Kidney glomerular epithelial cell (primary cell): ENCODE data around the gene SERTAD2.
A peak's percentile ranks its signal among the peaks of the same experiment; 100 is the strongest.

Experiments used
- DNase-seq: peaks from one replicate; lab custom pipeline; 2025; lab: John Stamatoyannopoulos, UW

Gene SERTAD2

DNA sequence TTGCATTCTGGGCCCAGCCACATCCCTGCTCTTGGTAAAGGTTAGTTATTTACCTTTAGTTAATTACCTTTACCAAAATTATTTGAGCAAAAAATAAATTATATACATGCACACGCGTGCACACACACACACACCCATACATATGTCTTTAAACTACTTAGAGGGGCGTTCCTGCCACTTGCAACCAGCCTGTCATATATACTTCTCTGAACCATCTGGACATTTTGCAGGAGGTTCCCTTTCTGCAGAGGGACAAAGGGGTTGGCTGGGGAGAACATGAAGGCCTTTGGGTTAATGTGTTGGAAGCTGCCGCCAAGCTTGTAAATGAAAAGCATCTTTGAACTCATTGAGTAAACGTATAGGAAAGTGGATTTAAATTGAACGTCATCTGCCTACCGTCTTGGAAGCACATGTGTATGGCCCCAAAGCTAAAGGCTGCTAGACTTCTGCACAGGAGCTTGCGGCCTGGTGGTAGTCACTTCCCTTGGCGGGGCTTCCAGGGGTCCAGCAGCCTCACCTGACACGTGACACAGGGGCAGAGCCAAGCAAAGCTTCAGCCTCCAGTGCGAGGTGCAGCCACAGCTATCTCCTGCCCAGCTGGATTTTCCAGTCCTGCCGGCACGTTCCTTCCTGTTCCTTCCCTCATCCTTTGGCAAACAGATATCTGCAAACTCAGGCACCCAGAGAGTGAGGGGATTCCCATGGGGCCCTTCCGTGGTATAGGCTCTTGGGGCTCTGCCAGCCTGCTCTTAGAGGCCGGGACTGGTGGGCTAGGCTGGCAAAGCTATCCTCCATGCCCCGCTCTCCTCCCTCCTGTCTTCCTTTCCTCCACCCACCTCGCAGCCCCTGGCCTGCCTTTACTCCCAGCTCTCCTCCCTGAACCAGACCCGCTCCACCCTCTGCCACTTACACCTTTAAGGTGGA lies 46.1 kb downstream of the SERTAD2 start:
- DNase-seq, result no peak

DNA sequence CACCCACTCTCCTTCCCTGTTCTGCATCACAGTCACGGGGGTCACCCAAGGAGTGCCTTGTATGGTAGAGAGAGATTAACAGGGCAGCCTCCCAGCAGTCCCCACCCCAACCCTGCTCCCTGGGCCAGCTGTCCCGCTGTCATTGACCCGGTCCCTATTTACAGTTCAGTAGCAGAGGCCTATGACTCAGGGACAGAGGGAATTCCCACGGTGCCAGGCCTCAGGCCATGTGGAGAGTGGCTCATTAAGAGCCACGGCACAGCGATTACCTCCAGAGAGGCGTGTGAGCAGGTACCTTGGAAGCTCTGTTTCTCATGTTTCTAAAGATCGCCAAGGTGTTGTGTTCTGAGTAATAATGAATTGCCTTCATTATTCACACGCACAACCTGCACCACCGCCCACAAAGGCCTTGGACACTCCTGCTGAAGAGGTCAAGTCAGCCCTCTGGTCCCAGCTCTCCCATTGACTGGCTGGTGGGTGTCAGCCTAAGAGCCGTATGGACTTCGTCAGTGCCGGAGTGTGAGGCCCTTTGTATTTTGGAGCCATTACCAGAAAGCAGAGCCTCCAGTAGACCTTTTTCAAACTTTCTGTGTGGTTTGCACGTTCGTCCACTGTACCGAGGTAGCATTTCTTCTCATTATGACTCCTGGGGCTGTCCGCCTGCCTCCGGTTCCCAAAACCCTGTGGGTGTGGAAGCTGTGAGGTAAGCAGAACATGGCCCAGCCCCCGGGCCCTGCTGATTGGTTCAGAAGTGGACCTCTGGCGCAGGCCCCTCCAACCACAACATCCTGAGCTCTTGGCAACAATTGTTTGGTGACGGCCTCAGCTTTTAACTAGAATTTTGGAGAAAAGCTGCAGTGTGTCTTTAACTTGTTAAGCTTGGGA lies 47.0 kb downstream of the SERTAD2 start:
- DNase-seq, result no peak

DNA sequence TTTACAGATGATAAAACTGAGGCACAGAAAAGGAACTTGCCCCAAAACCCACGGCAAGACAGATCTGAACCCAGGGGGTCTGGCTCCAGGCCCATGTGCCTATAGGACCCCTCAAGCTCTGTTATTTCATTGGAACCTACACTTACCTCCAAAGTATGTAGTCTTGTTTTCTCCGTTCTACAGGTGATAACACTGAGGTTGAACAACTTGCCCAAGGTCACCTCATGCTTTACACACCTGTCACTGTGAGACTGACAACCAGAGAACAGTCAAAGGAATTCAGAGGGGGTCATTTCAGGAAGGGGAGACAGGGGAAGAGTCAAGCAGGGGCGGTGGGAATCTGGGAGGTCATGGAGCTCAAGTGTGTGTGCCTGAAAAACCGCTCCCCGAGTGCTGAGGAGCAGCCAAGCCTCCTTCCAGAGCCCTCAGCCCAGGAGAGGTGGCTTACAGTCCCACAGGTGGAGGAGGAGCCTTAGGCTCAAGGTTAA lies 47.7 kb downstream of the SERTAD2 start:
- DNase-seq, result no peak

DNA sequence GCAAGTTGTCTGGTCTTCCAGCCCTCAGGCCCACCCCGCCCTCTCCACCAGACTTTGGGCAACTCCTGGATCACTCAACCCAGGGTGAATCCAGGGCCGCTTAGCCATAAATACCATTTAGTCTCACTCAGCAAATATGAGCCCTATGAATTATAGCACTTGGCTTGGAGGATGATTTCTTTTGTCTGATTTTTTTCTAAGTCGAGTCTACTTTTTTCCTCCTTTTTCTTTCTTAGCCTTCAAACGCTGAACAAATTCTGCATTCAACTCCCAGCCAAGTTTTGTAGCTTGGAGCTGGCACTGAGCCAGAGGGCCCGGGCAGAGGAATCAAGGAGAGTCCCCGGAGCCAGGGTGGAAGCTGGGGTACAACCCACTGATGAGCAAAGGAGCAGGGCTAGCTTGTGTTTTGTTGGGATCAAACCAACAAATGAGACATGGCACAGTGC lies 48.7 kb downstream of the SERTAD2 start:
- DNase-seq, result no peak

DNA sequence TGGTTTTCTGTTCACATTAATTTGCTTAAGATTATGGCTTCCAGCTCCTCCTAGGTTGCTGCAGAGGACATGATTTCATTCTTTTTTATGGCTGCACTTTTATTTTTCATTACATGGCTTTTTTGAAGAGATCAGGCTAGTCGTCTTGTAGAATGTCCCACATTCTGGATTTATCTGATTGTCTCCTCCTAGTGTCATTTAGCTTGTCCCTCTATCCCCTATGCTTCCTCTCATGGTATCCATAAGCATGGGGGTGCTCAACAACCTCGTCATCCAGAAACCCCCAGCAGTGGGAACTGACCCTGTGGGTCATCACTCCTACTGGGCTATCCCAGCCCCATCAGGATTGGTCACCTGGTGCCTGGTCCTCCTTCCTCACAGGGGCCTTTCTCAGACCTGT lies 49.6 kb downstream of the SERTAD2 start:
- no peak for DNase-seq

DNA sequence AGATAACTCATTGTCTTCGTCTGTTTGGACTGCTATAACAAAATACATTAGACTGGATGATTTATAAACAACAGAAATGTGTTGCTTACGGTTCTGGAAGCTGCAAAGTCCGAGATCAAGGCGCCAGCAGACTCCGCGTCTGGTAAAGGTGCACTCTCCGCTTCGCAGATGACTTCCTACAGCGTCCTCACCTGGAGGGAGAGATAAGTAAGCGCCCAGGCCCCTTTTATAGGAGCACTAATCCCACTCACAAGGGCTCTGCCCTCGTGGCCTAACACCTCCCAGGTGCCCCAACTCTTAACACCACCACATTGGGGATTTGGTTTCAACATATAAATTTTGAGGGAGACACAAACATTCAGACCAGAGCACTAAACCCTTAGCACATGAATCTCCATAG lies 51.3 kb downstream of the SERTAD2 start:
- no peak for DNase-seq

DNA sequence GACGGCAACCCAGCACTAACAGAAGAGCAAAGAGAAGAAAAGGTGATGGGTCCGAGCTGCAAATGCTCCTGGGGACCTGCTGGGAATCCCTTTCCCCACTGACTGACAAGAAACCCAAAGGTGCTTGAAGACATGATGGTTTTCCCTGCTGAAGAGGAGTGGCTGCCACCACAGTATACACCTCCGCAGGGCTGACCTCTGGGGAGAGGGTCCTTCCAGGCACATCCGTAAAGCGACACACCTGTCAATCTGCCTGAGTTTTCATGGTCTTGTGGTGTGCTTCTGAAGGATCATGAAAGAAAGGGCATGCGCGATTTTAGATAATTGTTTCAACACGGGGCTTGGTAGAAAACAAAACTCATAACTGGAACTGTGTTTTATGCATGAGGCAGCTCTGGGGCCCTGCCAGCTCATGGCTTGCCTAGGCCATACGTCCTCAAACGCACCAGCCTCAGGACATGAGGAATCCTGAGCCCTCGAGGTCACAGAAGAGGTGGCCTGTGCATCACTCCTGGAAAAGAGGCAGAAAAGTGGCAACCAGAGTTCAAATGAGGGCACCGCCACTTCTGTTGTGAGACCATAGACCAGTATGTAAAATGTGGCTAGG lies 51.8 kb downstream of the SERTAD2 start:
- DNase-seq, result no peak

DNA sequence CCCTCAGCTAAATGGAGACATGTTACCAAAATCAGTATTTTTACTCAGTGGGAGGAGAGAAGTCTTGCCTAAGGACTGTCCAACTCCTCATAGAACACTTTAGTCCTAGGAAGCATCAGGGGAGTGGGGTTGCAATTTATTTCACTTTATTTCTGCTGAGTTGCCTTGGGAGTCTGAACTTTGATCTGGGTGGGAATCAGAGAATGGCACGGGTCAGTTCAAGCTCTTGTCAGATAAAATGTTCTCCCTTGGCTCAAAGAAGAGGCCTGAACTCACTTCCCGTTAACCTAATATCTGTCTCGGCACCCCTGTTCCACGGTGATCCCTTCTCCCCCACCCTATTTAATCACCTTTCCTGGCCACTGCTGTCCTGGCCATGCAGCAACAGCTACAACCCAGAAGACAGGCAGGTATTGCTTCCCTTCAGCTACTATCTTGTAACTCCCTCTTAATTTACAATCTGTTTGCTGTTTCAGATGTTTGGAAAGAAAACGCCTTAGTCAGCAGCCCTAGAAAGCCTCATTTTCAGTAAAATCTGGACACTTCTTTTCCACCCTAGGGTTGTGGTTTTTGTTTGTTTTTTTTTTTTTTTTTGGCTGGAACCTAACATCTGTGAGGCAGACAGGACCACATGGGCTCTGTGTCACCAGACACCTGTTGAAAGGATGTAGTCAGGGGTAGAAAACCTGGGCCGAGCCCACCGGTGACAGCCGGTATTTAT lies 52.5 kb downstream of the SERTAD2 start:
- DNase-seq, result no peak

DNA sequence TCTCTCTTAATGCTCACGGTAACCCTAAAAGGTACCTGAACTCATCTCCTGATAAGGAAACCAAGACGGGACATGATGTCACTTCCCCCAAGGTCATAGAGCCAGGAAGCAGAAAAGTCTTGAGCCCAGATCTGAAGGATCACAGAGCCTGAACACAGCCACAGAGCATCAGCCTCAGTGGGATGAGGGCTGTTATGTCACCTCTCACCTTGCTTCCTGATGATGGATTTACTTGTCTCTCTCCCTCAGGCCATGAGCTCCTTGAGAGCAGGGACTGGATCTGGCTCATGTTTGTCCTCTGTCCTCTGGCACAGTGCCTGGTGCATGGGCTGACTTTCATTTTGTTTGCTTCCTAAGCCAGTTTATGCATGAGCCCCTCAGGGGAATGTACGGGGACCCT lies 54.2 kb downstream of the SERTAD2 start:
- no peak for DNase-seq

DNA sequence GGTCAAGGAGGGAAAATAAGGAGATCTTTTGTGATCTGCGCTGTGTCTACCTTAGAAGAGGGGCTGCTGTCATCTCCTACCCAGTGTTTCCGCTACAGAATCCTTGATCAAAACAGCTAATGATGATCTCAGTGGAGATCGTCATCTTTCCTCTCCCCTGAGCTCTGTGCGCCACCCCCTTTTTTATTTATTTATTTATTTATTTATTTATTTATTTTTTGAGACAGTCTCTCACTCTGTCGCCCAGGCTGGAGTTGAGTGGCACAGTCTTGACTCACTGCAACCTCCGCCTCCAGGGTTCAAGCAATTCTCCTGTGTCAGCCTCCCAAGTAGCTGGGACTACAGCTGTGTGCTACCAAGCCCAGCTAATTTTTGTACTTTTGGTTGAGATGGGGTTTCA lies 55.5 kb downstream of the SERTAD2 start:
- no peak for DNase-seq

DNA sequence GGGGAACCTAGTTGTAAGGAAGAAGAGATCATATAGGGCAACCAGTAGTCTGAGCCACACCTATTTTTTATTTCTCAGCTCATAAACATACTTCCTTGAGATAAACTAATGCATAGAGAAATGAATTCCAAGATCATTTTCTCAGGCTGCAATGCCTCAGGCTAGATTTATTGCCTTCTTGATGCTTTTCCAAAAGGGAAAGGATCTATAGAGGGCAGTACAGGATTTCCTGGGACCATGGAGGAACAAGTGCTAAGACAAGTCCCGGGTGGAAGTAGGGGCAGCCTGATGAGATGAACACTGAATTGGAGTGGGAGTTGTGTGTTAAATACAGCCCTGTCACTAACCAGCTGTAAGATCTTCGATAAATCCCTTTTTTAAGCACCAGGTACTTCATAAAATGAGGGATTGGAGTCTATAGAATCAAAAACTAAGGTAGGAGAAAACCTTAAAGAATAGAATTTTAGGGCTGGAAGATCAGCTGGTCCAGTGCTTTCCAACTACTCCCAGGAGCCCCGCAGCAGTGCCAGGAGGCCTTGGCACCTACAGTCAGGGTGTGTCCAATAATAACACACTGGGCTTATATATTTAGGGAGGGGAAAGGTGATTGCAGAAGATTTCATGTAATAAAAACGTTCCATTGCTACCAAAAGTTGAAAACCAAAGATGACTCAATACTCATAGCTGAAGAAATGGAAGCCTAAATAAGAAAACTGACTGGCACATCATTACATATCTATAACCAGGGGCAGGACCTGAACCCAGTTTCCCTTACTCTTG lies 58.1 kb downstream of the SERTAD2 start:
- DNase-seq, result no peak

DNA sequence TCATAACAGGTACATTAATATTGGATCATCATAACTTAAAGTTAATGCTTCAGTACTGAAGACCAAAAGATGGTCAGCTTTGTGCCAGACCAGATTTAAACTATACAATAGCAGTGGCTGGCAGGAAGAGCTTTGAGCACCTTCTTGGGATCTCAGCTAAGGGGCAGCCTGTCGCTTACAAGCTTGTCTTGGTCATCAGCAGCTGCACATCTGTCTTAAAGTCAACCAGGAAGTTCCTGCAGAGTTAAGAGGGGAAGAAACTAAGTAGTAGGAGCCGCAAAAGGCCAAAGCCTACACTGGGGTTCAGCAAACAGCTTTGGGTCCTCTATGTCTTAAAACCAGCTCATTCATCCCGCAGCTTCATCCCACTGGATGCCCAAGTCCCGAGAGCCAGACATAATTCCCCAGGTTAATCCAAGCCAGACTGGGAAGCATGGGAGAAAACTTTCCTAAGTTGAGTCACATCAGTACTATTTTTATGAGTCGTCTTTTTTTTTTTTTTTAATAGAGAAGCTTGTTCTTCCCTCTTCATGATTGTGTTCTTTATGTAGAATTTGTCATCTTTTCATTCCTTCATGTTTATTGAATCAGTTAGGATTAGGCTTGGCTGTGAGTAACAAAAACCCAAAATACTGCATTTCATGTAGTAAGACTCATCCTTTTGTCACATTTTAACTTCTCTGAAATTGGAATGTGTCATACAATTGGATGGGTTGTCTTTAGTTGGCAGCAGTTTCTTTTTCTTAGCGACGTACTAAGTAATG lies 59.3 kb downstream of the SERTAD2 start:
- DNase-seq, result no peak

DNA sequence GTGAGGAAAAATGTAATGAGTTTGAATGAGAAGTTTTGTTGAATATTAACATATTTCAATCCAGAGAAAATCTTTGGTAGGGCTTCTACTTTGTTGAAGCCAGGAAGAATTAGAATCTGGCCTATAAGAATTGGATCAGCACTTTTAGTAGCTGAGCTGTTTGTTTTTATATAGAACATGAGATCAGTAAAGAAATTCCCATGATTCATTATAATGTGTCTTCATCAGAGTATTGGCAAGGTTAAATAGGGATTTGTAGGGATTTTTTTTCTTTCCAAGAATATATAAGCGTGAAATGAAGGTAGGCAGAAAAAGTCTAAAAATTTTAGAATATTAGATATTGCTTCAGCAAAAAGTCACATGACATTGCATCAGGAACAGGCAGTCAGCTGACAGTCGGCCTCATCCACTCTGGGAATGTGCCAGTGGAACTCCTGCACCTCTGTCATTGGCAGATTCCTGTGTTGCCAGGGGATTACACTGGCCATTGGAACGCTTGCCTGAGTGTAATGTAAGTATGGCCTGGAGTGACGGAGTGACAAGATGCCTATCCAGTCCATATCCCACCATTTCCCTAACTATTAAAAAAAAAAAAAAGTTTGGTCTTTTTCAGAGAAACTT lies 60.6 kb downstream of the SERTAD2 start:
- DNase-seq, result no peak

DNA sequence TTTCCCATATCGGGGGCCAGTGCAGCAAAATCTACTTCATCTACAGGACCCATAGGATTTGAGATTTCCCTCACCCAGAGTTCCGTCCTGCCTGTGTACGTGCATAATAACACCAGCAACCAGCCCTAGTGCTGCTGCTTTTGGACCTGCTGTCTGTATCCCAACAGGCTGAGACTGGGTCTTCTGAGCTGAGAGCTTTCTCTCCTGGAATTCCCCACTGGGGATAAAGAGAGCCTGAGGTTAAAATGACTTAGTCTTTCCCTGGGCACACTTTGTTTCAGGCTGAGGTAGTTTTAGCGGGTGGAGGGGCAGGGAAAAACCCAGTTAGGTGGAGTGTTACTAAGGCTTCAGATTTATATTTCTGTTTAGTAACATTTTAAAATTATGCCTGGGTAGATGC lies 62.5 kb downstream of the SERTAD2 start:
- no peak for DNase-seq

DNA sequence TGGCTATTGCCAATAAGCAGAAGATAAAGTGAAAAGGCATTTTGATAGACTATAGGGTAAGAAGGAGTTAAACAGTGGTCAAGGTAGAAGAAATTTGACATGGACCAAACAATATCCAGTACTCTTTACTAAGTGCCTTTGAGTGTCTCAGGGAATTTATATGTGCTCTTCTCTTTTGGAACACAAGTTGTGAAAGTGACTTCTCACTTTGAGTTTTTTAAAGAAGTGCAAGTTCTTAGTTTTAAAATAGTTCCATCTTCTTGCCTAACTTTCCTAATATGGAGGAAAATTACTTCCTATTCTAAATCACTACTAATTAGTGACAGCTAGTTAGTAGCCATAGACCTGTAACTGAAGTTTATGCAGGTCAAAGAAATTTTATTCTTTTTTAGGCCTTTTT lies 66.2 kb downstream of the SERTAD2 start:
- DNase-seq, result no peak

DNA sequence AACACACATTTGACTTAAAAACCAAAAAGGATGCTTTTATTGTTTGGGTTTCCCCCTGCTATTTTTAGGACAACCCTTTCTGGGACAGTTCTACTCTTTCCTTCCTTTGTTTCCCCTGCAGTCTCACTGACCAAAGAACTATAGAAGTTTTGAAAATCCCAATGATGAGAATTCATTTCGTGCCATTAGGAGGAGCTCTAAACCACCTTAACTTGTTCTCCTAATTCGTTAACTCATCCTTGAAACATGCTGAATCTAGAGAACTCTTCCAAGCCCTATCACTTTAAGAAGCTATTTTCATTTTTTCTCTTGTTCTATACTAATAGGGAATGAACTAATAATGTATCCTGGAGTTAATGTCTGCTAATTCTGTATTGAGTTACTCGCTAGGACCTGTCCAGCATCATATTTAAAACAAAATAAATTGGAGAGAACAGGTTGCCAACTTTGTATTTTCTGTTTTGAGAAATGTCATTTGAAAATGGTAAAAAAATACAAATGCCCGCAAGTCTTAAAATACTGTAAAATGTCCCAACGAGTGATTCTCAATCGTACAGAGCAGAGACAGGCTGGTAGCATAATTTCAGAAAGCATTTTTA lies 66.7 kb downstream of the SERTAD2 start:
- DNase-seq, result peak; percentile 80

DNA sequence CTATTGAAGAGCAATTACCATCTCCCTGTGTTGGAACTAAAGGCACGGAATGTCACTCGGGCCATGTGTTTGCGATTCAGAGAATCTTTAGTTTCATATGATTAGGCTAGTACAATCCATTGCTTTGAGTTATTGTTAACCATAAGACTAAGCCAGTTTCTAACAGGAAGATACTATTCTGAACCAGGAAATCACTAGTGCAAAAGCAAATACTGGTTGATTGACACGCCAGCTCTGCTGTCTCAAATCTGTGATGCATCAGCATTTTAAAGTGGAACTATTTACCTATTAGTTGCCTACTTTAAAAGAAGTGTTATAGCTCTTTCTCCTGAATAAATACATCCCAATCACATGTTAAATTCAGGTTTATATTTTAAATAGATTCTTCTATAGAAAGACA lies 67.7 kb downstream of the SERTAD2 start:
- no peak for DNase-seq

DNA sequence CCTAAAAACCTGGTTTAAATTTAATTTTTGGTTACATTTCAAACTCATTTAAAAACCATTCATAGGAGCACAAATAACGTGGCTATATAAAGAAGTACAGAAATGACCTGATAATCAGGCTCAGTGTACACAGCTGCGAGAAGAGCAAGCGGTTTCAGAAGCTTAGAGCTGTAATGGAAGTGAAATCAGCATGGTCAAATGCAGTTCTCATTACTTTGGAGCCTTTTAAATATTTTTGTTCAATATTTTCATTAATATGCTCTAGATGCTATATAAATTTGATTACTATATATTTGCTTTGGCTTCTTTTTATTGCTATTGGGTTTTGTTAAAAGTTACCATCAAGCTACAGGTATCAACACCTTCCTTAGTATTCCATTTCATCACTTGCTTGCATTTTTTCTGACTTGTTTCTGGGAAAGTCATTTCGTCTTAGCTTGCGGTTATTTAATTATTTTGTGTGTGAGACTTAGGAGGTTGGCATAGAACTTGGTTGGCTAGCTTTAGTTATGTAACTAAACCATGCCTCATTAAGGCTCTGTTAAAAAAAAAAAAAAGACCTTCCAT lies 70.9 kb downstream of the SERTAD2 start:
- DNase-seq, result no peak
